GM18951 (cell line): ENCODE results near the gene PRAMEF15.
"Not testable (repeated sequence)": the region's sequence is repeated elsewhere in the genome, so short reads cannot be mapped to it uniquely, and the experiment has no call there.

Experiments used
- in situ Hi-C: fragments of 300-500 bp; cut with MboI; formaldehyde crosslinking; loops from one replicate; pipeline ENCODE4 v1.12.0; 2022; ENCODE audit warnings: low sequenced_read_pairs, mixed read lengths, inconsistent platforms; ENCODE audit not compliant: unreplicated experiment

The PRAMEF15 gene

GRCh38 chr1:13315281-13315680 is at the start of gene PRAMEF15:
Gene PRAMEF15 (plus strand): TSS chr1:13315581. CDS start chr1:13318408, 2,827 bp downstream.
- in situ Hi-C loops: not testable (repeated sequence)

GRCh38 chr1:13277016-13277415 is 38.4 kb upstream of the PRAMEF15 start:
- in situ Hi-C loops: not testable (repeated sequence)

- in situ Hi-C loops: not testable (repeated sequence)
These were observed 35.8 kb upstream of the PRAMEF15 start for GRCh38 chr1:13279617-13280016.

GRCh38 chr1:13285037-13285436 is 30.3 kb upstream of the PRAMEF15 start, which contains the start of gene PRAMEF8:
Gene PRAMEF8 (minus strand): TSS chr1:13285137. CDS start chr1:13284091, 1,046 bp downstream.
- in situ Hi-C loops: not testable (repeated sequence)

GRCh38 chr1:13289030-13289429 is 26.4 kb upstream of the PRAMEF15 start:
- in situ Hi-C loops: not testable (repeated sequence)

- in situ Hi-C loops: not testable (repeated sequence)
These were observed 18.0 kb upstream of the PRAMEF15 start for GRCh38 chr1:13297216-13297931.

- in situ Hi-C loops: not testable (repeated sequence)
These were observed 16.7 kb upstream of the PRAMEF15 start for GRCh38 chr1:13298699-13299098.

- in situ Hi-C loops: not testable (repeated sequence)
These were observed 13.2 kb upstream of the PRAMEF15 start for GRCh38 chr1:13302197-13302596.

GRCh38 chr1:13303239-13303638 is 12.1 kb upstream of the PRAMEF15 start, which contains the start of gene PRAMEF33:
Gene PRAMEF33 (plus strand): TSS chr1:13303539. CDS start chr1:13305955, 2,416 bp downstream.
- in situ Hi-C loops: not testable (repeated sequence)

- in situ Hi-C loops: not testable (repeated sequence)
These were observed 27.1 kb downstream of the PRAMEF15 start for GRCh38 chr1:13342496-13342895.

- in situ Hi-C loops: not testable (repeated sequence)
These were observed 31.7 kb downstream of the PRAMEF15 start, which contains the start of gene PRAMEF14 for GRCh38 chr1:13347034-13347433. Gene PRAMEF14 (minus strand): TSS chr1:13347134. CDS start chr1:13345314, 1,820 bp downstream.

GRCh38 chr1:13353476-13353875 is 38.1 kb downstream of the PRAMEF15 start:
- in situ Hi-C loops: not testable (repeated sequence)

GRCh38 chr1:13354475-13354874 is 39.1 kb downstream of the PRAMEF15 start:
- in situ Hi-C loops: not testable (repeated sequence)

- in situ Hi-C loops: not testable (repeated sequence)
These were observed 41.4 kb downstream of the PRAMEF15 start for GRCh38 chr1:13356774-13357173.

GRCh38 chr1:13362364-13362763 is 47.0 kb downstream of the PRAMEF15 start:
- in situ Hi-C loops: not testable (repeated sequence)

GRCh38 chr1:13364928-13365327 is 49.5 kb downstream of the PRAMEF15 start:
- in situ Hi-C loops: not testable (repeated sequence)

GRCh38 chr1:13366536-13366935 is 51.2 kb downstream of the PRAMEF15 start:
- in situ Hi-C loops: not testable (repeated sequence)

GRCh38 chr1:13368544-13368943 is 53.2 kb downstream of the PRAMEF15 start:
- in situ Hi-C loops: not testable (repeated sequence)
